HG03354 (cell line): ENCODE data around the gene KCTD15.

Source experiments
- ATAC-seq: cut with Tn5 transposase; IDR thresholded peaks from one replicate; pipeline ENCODE4 v1.9.1; 2021; ENCODE audit warnings: mild to moderate bottlenecking; ENCODE audit not compliant: unreplicated experiment, poor library complexity, severe bottlenecking

KCTD15 gene

DNA sequence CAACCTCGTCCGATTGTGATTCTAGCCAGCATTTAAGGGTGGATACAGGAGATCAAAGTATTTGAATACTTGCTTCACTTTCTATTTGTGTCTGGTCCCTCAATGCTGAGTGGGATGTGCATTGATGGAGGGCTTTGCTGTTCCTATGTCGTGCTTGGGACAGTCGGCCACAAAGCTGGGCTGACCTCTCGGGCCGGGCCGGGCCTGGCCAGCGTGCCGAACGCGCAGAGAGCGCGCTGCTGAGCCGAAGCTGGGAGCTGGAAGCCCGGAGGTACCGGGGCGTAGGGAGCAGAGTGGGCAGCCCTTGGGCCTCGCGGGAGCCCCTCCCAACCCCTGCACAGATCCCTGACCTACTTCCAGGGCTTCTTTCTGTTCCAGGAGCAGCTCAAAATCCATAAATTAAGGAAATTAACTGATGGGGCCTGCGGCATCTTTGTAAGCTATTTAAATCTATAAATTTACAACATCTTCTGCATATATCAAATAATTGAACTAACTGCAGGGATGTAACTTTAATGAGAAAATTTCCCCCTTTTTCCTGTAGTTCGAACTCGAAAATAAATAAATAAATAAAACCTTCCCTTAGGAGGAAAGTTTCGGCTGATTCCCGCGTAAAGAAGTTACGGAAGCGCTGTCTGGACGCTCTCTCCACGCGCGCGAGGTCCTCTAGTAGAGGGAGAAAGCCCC, 1.8 kb upstream of the KCTD15 start:
- ATAC-seq: no peak

DNA sequence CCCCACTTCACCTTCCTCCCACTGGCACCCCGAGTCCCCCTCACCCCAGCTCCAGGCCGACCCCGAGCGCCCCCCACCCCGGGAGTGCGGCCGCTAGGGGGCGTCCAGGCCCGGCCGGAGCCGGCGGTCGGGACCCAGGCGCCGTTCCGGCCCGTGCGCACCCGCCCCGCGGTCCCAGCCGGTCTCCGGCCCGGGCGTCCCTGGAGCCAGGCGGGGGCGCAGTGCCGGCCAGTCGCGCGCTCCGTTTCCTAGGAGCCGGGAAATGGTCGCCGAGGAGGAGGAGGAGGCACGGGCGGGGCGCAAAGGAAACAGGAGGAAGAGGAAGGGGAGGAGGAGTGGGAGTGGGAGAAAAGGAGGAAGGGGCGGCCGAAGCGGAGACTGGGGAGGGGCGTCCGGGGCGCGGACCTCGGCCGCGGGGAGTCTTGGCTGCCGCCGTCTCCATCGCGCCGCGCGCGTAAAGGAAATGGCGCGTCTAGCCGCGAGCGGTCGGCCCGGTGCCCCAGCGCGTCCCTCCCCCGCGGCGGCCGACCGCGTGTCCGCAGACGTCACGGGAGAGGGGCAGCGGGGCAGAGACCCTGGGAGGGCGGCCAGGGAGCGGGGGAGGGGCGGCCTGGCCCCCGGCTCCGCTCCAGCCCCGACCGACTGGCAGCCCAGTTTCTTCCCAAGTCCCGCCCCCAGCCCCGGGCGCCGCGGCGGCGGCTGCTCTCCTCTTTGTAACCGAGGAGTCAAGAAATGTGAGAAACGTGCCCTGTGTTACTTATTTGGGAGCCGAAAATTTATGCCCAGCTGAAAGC, 1.1 kb upstream of the KCTD15 start:
- ATAC-seq: no peak

DNA sequence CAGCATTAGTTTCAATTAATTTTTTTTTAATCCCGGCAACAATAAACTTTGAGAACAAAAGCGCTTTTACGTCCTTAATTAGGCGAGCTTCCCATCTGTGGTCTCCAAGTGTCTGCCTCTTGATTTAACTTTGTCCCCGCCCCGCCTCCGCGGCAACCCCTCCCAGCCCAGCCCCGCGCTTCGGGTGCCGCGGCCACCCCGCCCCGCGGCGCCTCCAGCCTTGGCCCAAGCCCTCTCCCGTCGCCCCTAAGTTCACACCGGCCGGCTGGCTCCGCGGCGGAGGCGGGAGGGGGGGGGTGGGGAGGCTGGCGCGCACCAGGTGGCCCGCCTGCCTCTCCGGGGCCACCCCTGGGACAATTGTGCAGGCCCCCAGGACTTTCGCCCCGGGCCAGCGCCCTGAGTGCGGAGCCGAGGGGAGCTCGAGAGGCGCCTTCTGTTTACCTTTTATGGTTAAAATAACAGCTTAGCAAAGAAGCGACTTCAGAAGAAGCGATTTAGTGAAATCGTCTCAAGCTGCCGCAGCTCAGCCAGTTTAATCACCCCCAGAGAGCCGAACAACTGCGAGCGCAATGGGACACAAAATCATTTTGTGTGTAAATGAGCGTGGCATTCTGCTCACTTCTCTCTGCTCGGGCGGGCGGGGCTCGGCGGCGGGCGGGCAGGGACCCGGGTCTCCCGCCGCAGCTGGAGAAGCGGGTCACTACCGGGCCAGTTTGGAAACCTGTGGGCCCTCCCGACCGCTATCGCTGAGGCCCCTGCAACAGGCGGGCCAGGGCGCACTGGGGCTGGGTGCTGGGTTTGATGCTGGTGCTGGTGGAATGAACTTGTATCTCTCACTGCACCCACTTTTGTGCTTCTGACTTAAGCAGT, 1.4 kb downstream of the KCTD15 start:
- ATAC-seq: no peak

DNA sequence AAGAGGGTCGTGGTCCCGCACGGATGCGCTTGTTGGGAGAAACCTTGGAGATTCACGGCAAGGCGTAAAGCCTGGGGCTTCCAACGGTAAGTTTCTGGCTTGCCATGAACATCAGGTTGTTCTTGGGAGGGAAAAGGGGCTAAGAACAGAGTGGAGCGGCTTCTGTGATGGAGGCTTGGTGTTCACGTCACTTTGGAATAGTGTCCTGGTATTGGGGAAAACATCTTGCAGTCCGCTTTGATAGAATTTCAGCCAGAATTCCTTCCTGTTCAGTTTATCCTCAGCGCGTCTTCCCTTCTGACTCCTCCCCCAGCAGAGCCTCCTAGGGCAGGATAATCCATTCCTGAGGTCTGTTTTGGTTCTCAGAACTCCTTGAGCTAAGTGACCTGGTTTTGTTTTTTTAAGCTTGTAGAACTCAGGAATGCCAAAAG, 2.0 kb downstream of the KCTD15 start:
- ATAC-seq: no peak

DNA sequence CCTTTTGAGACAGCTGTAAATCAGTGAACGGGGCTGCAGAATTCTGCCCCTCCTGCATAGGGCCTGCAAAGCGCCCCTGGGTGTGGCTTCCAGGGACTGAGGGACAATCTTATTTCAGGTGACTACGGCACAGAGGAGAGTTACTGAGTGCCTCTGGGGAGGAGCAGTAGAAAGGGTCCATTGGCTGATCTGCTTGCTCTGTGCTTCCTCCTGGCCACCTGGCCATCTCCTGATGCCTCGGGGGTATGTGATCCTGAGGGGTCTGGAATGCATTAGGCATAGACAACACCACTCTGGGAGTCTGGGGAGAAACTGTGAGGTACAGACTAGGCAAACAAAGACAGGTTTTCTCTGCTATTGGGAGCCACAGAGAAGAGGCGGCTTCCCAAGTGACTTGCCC, 2.8 kb downstream of the KCTD15 start:
- no peak for ATAC-seq

DNA sequence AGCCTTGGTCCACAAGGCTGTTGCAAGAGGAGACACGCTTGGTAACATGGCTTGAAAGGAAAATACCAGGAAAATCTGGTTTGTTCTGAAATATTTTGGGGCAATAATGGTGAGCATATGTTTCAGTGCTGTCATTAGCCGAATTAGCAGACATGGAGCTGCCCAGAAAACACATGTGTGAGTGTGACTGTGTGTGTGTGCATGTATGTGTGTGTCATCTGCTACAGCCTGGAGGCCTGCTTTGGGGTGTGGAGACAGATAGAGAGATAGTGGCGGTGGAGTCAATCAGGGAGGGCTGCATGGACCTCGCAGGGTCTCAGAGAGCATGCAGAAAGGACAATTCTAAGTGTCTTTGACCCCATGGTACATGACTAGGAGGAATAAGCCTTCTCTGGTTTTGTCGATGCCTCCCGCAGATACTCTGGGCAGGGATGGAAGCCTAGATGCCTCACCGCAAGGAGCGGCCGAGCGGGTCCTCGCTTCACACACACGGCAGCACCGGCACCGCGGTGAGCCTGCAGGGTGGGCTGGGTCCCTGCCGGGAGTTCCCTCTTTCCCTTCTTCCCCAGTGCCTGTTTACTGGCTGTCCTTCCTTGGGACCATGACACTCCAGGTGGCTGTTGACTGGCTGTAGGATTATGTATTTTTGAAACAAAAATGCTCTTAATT, 3.5 kb downstream of the KCTD15 start:
- ATAC-seq: no peak

DNA sequence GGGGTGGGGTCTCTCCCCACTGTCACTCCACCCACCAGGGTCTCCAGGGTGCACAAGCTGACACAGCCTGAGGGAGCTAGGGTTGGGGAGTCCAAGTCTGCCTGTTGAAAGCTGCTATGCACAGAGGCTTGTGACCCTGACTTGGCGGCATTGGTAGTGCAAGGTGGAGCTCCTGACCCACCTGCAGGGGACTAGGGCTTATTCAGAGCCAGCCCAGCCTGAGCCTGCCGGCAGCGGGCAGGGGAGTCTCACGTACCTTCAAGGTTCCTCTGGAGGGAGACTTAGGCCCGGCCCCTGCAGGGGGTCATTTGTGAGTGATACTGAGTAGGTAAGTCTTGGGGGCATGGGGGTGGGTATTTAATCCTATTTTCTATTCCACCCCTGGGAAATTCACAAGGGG, 4.7 kb downstream of the KCTD15 start:
- ATAC-seq: no peak

DNA sequence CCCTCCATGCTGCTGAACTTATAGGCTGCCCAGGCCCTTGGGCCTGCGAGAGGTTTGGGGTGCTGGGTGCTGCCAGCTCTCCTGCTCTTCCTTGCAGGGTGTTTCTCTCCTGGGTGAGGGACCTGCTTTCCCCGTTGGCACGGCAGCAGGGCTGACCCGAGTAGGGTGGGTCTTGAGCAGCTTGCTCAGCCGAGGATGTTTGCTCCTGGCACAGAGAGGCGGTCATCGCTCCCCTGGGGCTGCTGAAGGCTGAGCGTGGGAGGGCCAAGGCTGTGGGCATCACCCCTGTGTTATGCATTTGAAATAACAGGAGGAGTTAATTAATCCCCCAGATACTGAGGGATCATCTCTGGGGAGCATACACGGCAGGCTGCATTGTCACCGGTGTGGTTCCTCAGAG, 5.3 kb downstream of the KCTD15 start:
- no peak for ATAC-seq

DNA sequence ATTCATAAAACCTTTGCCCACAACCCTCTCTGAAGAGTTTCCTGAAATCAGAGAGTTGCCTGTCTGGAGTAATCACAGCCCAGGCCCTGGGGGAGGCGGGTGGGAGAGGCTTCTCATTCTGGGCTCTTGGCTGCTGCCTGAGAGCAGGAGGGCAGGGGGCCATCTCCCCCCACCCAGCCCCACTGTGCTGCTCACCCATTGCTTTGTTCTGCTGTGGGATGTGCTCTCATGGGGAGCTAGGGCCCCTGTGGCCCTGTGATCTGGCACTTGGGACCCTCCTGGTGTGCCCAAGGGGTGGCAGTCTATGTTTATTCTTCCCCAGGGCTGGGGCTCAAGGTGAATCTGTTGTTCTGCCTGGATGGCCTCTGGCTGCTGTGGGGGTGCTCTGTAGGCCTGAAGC, 6.1 kb downstream of the KCTD15 start:
- no peak for ATAC-seq

DNA sequence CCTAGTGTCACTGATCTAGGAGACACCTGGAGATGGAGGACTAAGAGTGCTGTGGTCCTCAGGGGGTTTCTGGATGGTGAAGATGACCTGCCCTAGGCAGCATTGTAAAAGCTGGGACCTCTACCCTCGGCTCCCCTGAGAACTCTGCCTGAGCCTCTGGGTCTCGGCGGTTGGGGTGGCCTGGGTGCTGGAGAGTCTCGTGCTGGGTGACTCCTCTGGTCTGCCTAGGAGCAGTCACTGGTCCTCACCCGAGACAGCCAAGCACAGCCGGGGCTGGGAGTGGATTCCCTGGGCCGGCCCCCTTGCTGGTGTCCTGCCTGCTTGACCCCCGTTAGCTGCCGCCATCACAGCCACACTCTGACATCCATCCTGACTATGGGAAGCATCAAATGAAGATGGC, 6.7 kb downstream of the KCTD15 start:
- no peak for ATAC-seq

DNA sequence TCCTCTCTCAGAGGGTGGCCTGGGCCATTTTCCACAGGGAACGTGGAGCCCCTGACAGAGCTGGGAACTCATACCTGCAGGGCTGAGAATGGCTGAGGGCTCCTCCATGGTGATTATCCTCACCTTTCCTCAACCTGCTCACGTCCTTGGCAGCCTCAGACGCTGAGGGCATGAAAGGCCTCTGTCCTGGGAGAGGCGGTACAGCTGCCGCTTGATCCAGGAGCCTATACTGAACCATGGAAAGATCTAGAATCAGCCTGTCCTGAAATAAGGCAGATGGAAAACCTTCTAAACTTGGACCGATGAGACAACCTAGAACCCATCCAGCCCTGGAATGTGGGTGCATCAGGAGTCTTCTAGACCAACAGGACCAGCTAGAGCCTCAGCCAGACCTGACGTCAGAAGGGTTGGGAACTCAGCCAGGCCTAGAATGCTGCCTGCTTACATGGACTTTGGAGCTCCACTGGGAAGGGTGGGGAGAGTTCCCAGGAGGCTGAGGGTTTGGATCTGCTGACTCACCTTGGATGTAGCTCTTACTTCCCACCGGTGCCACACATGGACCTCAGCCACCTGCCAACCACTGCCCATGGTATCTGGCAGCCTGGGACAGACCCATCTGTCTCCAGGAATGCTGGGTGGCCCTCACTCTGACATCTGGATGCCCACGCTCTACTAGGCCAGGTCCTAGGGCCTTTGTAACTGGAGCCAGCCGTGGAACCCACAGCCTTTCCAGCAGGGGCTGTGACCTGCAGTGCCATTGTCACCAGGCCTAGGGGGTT, 7.5 kb downstream of the KCTD15 start:
- no peak for ATAC-seq

DNA sequence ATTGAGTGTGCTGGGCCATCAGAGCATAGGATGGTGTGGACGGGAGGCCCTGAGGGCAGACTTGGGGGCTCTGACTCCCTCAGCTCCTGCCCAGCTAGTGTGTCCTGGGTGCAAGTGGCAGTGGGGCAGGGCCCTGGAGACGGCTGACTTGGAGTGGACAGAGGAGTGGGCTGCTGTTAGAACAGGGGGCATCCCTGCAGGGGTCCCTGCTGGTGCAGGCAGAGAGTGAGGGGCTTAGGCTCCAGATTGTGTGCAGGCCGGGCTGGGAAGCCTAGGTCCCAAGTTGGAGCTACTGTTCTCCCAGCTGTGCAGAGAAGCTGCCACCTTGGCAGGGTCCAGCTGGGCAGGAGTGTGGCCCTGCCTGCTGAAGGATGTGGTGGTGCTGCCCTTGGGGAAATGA, 8.6 kb downstream of the KCTD15 start:
- no peak for ATAC-seq

DNA sequence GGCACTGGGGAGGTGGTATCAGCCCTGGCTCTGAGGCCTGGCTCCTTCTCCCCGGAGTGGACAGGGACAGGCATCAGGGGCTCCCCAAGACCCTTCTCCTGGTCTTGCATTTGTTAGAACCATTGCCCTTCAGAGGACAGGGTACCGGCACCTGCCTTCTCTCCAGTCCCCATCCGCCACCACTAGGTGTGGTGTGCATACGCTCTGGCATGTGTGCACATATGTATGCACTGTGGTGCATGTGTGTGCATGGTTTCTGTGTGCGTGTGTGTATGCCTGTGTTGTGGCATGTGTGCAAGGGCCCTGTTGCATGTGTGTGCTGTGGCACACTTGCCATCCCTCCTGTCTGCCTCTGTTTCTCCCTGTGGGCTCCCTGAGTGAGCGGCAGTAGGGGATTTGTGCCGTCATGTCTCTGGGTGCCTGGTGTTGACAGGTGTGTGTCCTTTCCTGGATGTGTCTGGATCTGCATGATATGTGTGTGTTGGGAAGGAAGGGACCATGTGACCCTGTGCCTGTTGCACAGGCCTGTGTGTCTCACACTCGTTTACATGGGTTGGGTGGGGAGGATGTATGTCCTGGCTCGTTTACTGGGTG, 9.3 kb downstream of the KCTD15 start:
- no peak for ATAC-seq

DNA sequence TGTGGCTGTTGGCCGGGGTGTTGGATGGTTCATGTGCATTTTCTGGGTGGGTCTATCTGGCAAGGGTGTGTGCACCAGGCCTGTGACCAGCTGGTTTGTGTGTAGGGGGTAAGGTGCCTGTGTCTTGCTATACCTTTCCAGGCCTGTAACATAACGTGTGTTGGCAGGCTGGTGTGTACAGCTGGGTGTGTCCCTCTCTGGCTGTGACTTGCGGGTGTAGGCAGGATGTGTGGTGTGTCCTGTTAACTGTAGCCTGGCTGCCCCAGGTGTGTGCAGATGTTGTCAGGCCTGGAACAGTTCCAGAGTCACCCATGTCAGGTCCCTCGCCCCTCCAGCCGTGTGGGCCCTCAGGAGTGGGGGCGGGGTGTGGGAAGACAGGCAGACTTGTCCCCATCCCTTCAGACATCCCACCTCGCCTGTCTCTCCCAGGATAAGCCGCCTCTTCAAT, 9.8 kb downstream of the KCTD15 start:
- ATAC-seq: no peak

DNA sequence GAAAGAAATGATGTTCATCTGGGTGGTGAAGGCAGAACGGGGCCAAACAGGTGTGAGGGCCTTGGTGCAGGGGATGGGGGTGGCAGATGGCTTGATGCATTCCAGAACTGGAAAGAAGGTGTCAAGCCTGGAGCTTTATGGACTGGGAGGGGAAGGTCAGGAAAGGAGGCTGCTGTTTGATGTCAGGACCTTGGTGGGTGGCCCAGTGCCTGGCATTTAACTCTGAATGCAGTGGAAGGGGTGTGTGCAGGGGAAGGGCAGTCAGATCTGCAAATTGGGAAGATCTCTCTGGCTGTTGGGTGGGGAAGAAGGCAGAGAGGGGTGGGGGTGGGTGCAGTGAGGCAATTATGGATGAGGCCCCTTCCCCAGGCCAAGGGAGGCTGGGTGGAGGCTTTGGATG, 11.7 kb downstream of the KCTD15 start:
- ATAC-seq: no peak

DNA sequence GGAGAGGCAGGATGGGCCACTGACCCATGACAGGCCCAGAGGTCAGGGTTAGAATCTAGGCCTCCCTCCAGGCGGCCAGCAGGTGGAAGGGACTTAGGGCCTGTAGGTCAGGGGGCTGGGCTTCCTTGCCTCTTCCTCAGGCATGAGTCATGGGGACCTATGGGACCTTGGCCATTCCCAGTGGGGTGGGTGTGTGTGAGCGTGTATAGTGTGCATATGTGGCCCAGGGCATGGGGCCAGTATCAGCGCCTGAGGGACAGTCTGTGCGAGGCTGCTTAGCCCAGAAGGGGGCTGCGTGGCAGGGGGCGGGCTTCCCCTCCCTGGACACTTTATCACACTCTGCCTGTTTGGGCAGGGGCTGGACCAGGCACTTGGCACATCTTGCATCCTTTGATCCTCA, 13.3 kb downstream of the KCTD15 start:
- no peak for ATAC-seq

DNA sequence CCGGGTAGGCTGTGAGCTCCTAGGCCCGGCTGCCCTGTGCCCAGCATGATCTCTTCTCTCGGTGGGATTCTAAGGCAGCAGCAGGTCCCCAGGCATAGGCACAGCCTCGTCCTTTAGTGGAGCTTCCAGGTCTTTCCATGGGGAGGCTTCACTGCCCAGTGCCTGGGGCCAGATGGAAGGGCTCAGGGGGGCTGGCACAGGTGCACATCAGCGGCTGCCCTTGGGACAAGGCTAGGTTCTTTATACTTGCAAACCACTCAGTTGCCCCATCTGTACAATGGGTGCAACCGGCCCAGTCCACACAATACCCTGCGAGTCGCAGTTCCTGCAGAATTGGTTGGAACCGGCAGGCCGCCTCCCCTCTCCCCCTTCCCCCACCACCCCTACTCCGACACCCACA, 14.2 kb downstream of the KCTD15 start:
- no peak for ATAC-seq

DNA sequence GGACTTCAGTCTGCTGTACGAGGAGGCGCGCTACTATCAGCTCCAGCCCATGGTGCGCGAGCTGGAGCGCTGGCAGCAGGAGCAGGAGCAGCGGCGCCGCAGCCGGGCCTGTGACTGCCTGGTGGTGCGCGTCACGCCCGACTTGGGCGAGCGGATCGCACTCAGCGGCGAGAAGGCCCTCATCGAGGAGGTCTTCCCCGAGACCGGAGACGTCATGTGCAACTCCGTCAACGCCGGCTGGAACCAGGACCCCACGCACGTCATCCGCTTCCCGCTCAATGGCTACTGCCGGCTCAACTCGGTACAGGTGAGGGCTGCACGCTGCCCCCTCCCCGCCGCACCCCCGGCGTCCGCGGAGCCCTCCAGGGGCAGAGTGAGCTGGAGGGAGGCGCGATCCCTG, 14.6 kb downstream of the KCTD15 start:
- ATAC-seq: no peak
